Measurements from ENCODE around the gene FUT7. TPM values are rescaled to one million over a fixed set of nuclear protein-coding genes. Genes with fewer than 3 reads are reported as not detected.

FUT7 gene
- total RNA-seq, result 1 to 10 TPM in 1 of 4 donors, under 1 TPM in 2, not detected in 1; 0.19 to 3.6 (median 0.31) TPM

- ATAC-seq (ENCODE audit: low FRiP score) (no peak), DNase-seq (ENCODE audit: low spot score) (no peak)
- TF ChIP-seq CTCF (IDR thresholded peaks at IDR 0.05), result no peak
Observed at GRCh38 chr9:137031904-137032640, at the start of gene FUT7. FUT7 (minus strand) TSS chr9:137032088; CDS start chr9:137031991, 97 bp downstream.

GRCh38 chr9:137080260-137081122 is 48.6 kb upstream of the FUT7 start:
- no peak for TF ChIP-seq CTCF (IDR thresholded peaks at IDR 0.05)
- ATAC-seq (ENCODE audit: low FRiP score), result no peak
- no peak for DNase-seq (ENCODE audit: low spot score)

GRCh38 chr9:137079401-137079787 is 47.5 kb upstream of the FUT7 start:
- DNase-seq (ENCODE audit: low spot score) (no peak), ATAC-seq (ENCODE audit: low FRiP score) (no peak)
- no peak for TF ChIP-seq CTCF (IDR thresholded peaks at IDR 0.05)

- TF ChIP-seq CTCF (IDR thresholded peaks at IDR 0.05), result no peak
- no peak for ATAC-seq (ENCODE audit: low FRiP score)
- DNase-seq (ENCODE audit: low spot score), result no peak
Observed at GRCh38 chr9:137078701-137079400, 47.0 kb upstream of the FUT7 start.

GRCh38 chr9:137077758-137078693 is 46.1 kb upstream of the FUT7 start:
- no peak for DNase-seq (ENCODE audit: low spot score)
- peak; percentile 5 for ATAC-seq (ENCODE audit: low FRiP score)
- TF ChIP-seq CTCF (IDR thresholded peaks at IDR 0.05), result no peak
